DMS 273 (cell line): ENCODE results near the gene LPP.

ENCODE experiments used
- DNase-seq: peaks from one replicate; lab custom pipeline; 2025; ENCODE audit not compliant: unreplicated experiment; lab: John Stamatoyannopoulos, UW

The LPP gene

DNA sequence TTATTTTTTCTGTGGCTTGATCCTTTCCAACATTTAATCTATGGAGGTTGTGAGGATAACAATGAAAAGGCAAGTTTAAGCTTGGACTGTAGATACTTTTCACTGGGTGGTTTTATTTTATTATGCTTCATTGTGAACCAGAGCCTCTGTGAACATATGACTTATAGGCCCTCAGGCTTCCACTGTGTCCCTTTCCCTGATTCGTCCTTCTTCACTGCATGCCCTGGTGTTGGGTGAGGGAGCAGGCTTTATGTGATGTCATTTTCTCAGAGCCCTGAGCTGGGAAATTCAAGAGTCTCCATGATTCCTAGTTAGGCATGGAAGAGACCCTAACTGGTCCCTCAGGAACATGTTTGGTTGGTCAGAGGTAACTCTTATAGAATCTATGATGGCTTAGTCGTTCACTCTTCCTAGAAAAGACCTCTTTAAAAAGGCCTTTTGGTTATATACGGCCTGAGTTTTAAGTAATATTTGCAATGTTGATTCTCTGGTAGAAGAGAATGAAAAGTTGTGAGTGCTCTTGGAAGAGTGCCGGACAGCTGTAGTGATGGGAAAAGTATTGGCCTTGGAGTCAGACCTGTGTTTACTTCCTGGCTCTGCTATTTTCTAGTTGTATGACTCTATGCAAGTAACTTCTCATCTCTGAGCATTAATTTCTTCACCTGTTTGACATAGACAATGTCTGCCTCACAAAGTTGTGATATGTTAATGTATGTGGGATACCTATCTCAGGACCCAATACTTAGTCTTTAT, 168.4 kb downstream of the LPP start:
- DNase-seq = no peak

- no peak for DNase-seq
These were observed 169.3 kb downstream of the LPP start for GRCh38 chr3:188323067-188323842.

- no peak for DNase-seq
These were observed 172.2 kb downstream of the LPP start for GRCh38 chr3:188326111-188326510.

GRCh38 chr3:188326968-188327367, 173.0 kb downstream of the LPP start:
- DNase-seq = no peak

DNA sequence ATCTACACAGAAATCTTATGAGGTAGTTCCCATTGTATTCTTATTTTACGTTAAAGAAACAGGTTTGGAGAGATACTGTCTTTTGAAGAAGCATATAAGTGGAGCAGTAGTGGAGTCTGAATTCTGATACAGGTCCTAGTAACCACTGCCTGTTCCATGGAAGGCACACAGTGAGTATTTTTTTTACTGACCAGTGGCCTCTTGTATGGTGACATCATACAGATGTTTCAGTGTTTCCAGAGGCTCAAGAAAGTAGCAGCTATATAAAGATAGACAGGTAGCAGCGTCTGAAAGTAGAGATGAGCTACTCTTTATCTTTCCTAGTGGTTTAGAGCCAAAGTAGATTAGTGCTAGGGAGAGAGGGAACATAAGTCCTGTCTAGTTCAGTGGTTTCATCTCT, 173.5 kb downstream of the LPP start:
- DNase-seq = no peak

GRCh38 chr3:188330138-188330537, 176.2 kb downstream of the LPP start:
- no peak for DNase-seq

GRCh38 chr3:188331166-188331565, 177.2 kb downstream of the LPP start:
- peak; percentile 59 for DNase-seq

DNA sequence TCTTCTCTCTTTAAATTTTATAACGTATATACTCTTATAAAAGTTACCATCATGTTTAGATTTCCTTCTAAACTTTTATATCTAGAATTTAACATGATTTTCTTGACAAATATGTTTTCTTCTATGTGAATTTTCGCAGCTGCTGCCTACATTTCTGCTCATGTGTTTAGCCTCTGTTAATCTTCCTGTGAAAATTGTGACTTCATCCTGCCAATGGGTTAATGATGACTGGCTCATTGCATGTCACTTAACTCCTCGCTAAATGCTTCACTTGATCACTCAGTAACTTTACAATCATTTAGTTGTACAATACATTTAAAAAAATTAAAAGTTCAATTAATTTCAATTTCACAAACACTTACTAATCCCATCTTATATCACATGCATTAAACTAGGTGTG, 178.1 kb downstream of the LPP start:
- DNase-seq = no peak

GRCh38 chr3:188335656-188336055, 181.7 kb downstream of the LPP start:
- no peak for DNase-seq

DNA sequence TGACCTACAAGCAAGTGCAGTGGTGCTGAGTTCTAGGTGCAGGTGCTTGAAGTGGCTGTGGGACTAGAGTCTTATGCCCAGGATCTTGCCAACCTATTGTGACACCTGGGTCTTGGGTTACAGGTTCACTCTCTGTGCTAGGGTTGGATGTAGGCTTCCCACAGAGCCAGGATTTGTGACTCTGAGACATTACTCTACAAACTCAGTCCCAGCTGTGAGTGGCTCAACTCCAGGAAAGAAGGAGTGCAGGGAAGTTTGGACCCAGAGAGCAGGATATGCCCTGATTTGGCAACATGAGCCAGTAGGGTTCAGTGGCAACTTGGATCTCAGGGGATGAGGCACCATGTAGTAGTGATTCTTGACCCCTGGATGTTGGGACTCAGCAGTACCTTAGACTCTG, 182.2 kb downstream of the LPP start:
- no peak for DNase-seq

DNA sequence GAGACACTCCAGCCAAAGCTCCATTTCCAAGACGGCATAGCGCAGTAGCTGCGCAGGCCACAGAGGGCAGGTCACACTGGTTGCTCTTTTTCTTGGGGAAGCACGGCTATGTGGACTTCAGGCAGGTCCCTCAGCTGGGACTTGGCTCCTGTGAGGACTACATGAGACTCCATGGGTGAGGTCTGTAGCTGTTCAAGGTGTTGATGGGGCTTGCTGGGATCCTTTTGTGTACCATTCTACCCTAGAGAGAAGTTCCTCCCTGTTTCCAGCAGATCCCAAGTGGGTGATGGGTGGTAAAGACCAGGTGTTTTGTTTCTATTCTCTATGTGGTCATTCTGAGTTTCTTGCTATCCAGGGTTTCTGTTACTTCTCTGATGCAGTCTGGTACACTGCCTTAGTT, 183.3 kb downstream of the LPP start:
- DNase-seq = no peak

- no peak for DNase-seq
These were observed 184.1 kb downstream of the LPP start for GRCh38 chr3:188338086-188338485.

- no peak for DNase-seq
These were observed 185.7 kb downstream of the LPP start for GRCh38 chr3:188339410-188340295.

DNA sequence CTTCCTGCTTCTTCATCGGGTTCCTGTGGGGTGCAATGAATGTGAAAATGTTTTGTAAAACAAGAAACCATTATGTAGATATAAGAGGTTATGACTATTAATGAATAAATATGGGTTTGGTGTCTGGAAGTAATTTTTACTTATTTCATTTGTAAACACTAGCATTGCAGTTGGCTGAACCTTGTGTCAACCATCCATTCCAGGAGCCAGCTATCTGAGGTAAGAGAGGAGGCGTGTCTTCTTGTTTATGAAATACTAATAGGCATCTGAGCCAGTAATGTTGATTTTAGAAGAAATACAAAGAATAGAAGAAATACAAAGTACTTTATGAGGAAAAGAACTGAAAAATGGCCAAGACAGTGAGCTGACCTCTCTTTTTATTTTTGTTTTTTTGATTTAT, 187.5 kb downstream of the LPP start:
- no peak for DNase-seq

DNA sequence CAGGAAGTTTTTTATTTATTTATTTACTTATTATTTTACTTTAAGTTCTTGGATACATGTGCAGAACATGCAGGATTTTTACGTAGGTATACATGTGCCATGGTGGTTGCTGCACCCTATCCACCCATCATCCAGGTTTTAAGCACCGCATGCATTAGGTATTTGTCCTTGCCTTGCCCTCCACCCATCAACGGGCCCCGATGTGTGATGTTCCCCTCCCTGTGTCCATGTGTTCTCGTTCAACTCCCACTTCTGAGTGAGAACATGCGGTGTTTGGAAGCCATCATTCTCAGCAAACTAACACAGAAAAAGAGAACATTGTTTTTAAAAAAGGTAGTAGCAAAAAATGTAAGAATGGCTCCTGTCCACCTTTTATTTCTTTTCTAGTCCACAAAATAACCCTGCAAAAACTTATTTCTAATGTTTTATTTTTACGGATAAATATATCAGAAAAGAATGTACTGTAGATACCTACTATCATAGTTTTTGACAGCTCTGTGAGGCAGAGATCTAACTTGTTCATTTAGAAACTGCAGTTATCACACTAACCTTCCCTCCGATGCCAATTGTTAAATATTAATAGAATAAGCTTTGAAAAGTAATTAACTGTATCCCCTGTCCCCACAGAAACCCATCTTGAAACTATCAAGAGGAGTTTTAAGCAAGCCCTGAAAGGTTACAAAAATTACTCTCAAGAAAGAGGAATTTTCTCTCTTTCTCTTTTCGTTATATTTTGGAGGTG, 189.2 kb downstream of the LPP start:
- DNase-seq = no peak

GRCh38 chr3:188343894-188344293, 189.9 kb downstream of the LPP start:
- no peak for DNase-seq

DNA sequence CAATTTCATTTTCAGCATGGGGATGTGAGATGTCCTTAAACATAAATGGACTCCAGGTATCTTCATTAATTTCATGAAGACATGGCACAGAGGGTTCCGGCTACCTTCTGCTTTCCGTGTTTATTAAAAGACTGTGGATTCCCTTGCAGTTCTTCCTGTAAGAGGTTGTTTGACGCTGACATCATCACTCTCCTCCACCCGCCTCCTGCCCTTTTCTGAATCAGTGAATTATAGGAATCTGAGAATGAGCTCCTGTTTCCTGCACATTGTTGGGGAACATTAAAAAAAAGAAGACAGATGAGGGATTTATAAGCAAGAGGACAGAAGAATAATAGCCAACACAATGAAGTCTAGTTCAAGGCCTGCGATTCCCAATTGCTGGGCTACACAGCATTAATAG, 191.3 kb downstream of the LPP start:
- DNase-seq = no peak

DNA sequence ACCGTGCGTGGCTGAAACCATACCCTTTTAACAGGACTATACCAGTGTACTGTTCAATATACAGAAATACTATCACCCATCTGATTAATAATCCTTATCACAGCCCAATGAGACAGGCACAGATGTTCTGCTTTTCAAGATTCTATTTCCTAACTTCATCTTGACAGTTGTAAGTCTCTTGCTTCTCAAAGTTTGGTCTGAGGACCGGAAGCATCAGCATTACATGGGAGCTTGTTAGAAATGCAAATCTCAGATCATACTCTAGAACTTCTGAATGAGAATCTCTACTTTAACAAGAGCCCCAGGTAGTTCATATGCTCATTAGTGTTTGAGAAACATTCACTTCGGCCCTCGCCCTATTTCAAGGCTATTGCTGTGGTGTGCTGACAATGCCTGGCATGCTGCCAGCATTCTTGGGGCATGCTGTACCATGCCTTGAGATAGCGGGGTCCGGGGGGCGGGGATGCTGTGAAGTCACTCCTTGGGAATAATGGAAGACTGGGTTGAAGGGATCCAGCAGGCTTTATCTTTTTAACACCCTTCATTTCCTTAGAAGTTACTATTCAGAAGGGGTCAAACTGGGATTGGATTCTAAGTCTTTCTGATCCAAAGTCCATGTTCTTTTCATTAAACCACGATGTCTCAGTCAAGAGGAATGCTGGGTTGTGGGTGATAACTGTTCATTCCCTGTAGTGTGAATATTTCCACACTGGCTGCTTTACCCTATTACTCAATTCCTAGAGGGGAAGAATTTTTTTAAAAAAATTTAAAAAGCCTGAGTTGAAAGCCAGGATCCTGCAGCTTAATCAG, 194.7 kb downstream of the LPP start:
- peak; percentile 62 for DNase-seq

- DNase-seq = peak; percentile 56
These were observed 195.5 kb downstream of the LPP start for GRCh38 chr3:188349351-188349901.

GRCh38 chr3:188349933-188350332, 196.0 kb downstream of the LPP start:
- DNase-seq = no peak
